CD4-positive, alpha-beta T cell (primary cell): Measurements from ENCODE around the gene OPN3. TPM values are rescaled to one million over a fixed set of nuclear protein-coding genes. Genes with fewer than 3 reads are reported as not detected.

Source experiments
- ATAC-seq: fragments of 200-7000 bp; cut with Tn5 transposase; one replicate; pipeline ENCODE4 v1.10.0; 2022; ENCODE audit warnings: mild to moderate bottlenecking; ENCODE audit not compliant: poor library complexity
- CTCF ChIA-PET: fragments of 350-600 bp; sonication (Branson Sonifier 250); formaldehyde crosslinking; loops from one replicate; lab custom pipeline; 2021; ENCODE audit warnings: antibody characterized with exemption, inconsistent platforms; lab: Charles Lee
- POLR2A ChIA-PET: fragments of 350-600 bp; sonication (Branson Sonifier 250); formaldehyde crosslinking; loops from one replicate; lab custom pipeline; 2021; ENCODE audit warnings: antibody characterized with exemption, inconsistent platforms; lab: Charles Lee
- DNase-seq, 14 experiments: peaks; one replicate each; pipeline ENCODE4 v3.0.0-alpha.2; 2013 to 2020; ENCODE audit warnings: mixed read lengths in 2 of 14
- H3K27ac ChIP-seq, 2 donors: one replicate each; pipeline versions ENCODE4 v1.5.1 to v1.7.0; 2013; ENCODE audit warnings: low read length in 2 of 2, low read depth in 1 of 2, mild to moderate bottlenecking in 1 of 2
- H3K27me3 ChIP-seq, 2 experiments: 1 replicate in 1 of 2; 2 replicates in 1 of 2; pipeline versions ENCODE4 v1.6.1 to v1.7.0; 2013; ENCODE audit warnings: low read length in 2 of 2, control low read depth in 1 of 2, mild to moderate bottlenecking in 1 of 2, moderate library complexity in 1 of 2; ENCODE audit not compliant: insufficient read depth in 2 of 2, control insufficient read depth in 1 of 2
- H3K36me3 ChIP-seq: one replicate; pipeline ENCODE4 v1.6.1; 2013; ENCODE audit warnings: low read length, control low read depth; ENCODE audit not compliant: insufficient read depth
- H3K4me1 ChIP-seq: one replicate; pipeline ENCODE4 v1.6.1; 2013; ENCODE audit warnings: low read length, control low read depth; ENCODE audit not compliant: insufficient read depth
- H3K4me3 ChIP-seq: one replicate; pipeline ENCODE4 v1.5.1; 2013; ENCODE audit warnings: mild to moderate bottlenecking, low read length, moderate library complexity
- H3K9me3 ChIP-seq, 2 experiments: 1 replicate in 1 of 2; 2 replicates in 1 of 2; pipeline versions ENCODE4 v1.6.1 to v1.7.0; 2013; ENCODE audit warnings: low read length in 2 of 2, mild to moderate bottlenecking in 2 of 2, control low read depth in 1 of 2, moderate library complexity in 1 of 2; ENCODE audit not compliant: control insufficient read depth in 1 of 2, insufficient read depth in 1 of 2
- H3K27ac Mint-ChIP-seq: one replicate; pipeline ENCODE4 v1.8.0; 2020; ENCODE audit warnings: mixed read lengths
- H3K27me3 Mint-ChIP-seq: one replicate; pipeline ENCODE4 v1.8.0; 2021; ENCODE audit warnings: mixed read lengths
- H3K36me3 Mint-ChIP-seq: one replicate; pipeline ENCODE4 v1.8.0; 2021; ENCODE audit warnings: low read depth, mixed read lengths
- H3K4me1 Mint-ChIP-seq: one replicate; pipeline ENCODE4 v1.8.0; 2021; ENCODE audit warnings: low read depth, mixed read lengths
- H3K4me3 Mint-ChIP-seq: one replicate; pipeline ENCODE4 v1.8.0; 2020; ENCODE audit warnings: mild to moderate bottlenecking, mixed read lengths
- H3K9me3 Mint-ChIP-seq: one replicate; pipeline ENCODE4 v1.8.0; 2020; ENCODE audit warnings: mixed read lengths
- CTCF ChIP-seq: fragments of 200-600 bp; IDR thresholded peaks from one replicate; pipeline ENCODE4 v1.8.0; 2022; ENCODE audit warnings: antibody characterized with exemption, mild to moderate bottlenecking
- intact Hi-C, 2 experiments: fragments of 100-400 bp; cut with DNase I in 1 of 2; cut with micrococcal nuclease in 1 of 2; formaldehyde crosslinking; loops; one replicate each; pipeline versions ENCODE4 v1.15.1 to v1.9.0; 2023 to 2025; cut with DNase I, micrococcal nuclease
- total RNA-seq, 174 experiments: library from RNA in 2 of 174; stranded (reverse) in 2 of 174; gene quantifications; one replicate each; pipeline ENCODE4 v1.2.3 and lab custom pipeline; 2021 to 2026

Gene OPN3
- total RNA-seq, 2 experiments from 2014 or later: 1.9 to 2.3 TPM

GRCh38 chr1:241630899-241631298 is 9.3 kb downstream of the OPN3 start:
- Mint-ChIP-seq H3K27me3 (no peaks in the 10 kb centered on the region), H3K36me3 (peaks cover 18% of the 10 kb centered on the region), H3K4me3 (no peak overlapping the region), H3K9me3 (no peaks in the 10 kb centered on the region), H3K27ac (no peak overlapping the region), H3K4me1 (peaks cover 31% of the 10 kb centered on the region)
- CTCF ChIA-PET: no interaction called here
- Histone ChIP-seq H3K36me3 (peaks cover 5% of the 10 kb centered on the region), H3K4me1 (peaks cover 2% of the 10 kb centered on the region), H3K27me3 (no peaks in the 10 kb centered on the region), H3K4me3 (no peak overlapping the region), H3K9me3 (no peaks in the 10 kb centered on the region), H3K27ac (no peak overlapping the region)
- no peak for TF ChIP-seq CTCF
- no peak for DNase-seq
- ATAC-seq: no peak
- intact Hi-C loops: no loop called here
- POLR2A ChIA-PET: no interaction called here

GRCh38 chr1:241630476-241630875 is 9.7 kb downstream of the OPN3 start:
- H3K9me3 ChIP-seq: no peaks in the 10 kb centered on the region
- POLR2A ChIA-PET: no interaction called here

GRCh38 chr1:241630005-241630404 is 10.2 kb downstream of the OPN3 start:
- DNase-seq (no peak), ATAC-seq (no peak)
- Histone ChIP-seq H3K9me3 (no peaks in the 10 kb centered on the region), H3K4me3 (no peak overlapping the region), H3K4me1 (peaks cover 2% of the 10 kb centered on the region), H3K36me3 (peaks cover 5% of the 10 kb centered on the region), H3K27ac (no peak overlapping the region), H3K27me3 (no peaks in the 10 kb centered on the region)
- Mint-ChIP-seq H3K36me3 (peaks cover 12% of the 10 kb centered on the region), H3K27me3 (no peaks in the 10 kb centered on the region), H3K9me3 (no peaks in the 10 kb centered on the region), H3K27ac (no peak overlapping the region), H3K4me3 (no peak overlapping the region), H3K4me1 (peaks cover 31% of the 10 kb centered on the region)
- intact Hi-C loops: no loop called here
- no peak for TF ChIP-seq CTCF
- POLR2A ChIA-PET: no interaction called here
- CTCF ChIA-PET: interaction anchor here (1.0 kb wide), 1 partner anchor 47 kb away, joined by 3 read pairs; no protein-coding TSS in a partner anchor

More at GRCh38 chr1:241630476-241630875, 9.7 kb downstream of the OPN3 start:
- no peak overlapping the region for H3K4me3 ChIP-seq
- no peak overlapping the region for H3K27ac ChIP-seq
- H3K36me3 ChIP-seq: peaks cover 5% of the 10 kb centered on the region
- CTCF ChIA-PET: interaction anchor here (1.0 kb wide), 1 partner anchor 47 kb away, joined by 3 read pairs; no protein-coding TSS in a partner anchor
- Mint-ChIP-seq H3K27ac (no peak overlapping the region), H3K4me3 (no peak overlapping the region), H3K4me1 (peaks cover 31% of the 10 kb centered on the region), H3K9me3 (no peaks in the 10 kb centered on the region), H3K36me3 (peaks cover 16% of the 10 kb centered on the region), H3K27me3 (no peaks in the 10 kb centered on the region)
- no peaks in the 10 kb centered on the region for H3K27me3 ChIP-seq
- ATAC-seq (no peak), DNase-seq (no peak)
- H3K4me1 ChIP-seq: peaks cover 2% of the 10 kb centered on the region
- intact Hi-C loops: no loop called here
- no peak for TF ChIP-seq CTCF
